ENCODE measurements around the gene MYLK3. TPM values are rescaled to one million over a fixed set of nuclear protein-coding genes. Genes with fewer than 3 reads are reported as not detected.

Gene MYLK3
- total and polyA plus RNA-seq, 7 donors: 1.4 to 41.1 (median 13.2) TPM

- Histone ChIP-seq H3K4me3 (peak overlapping the region; percentile 47), H3K4me1 (peaks cover 19% of the 10 kb centered on the region), H3K36me3 (ENCODE audit: insufficient read depth in 1 of 2, low read depth in 1 of 2) (no peaks in the 10 kb centered on the region), H3K27me3 (ENCODE audit: insufficient read depth in 3 of 3, low read length in 2 of 3) (no peaks in the 10 kb centered on the region), H3K9me3 (no peaks in the 10 kb centered on the region), H3K27ac (peak overlapping the region; percentile 83)
- DNase-seq (no peak), ATAC-seq (peak; percentile 48 to 71 (median 63))
- 39 to 63% (median 52%) methylated on average over 11 of the region's 11 CpGs for WGBS, 3 donors
- no peak for TF ChIP-seq CTCF (IDR thresholded peaks at IDR 0.05)
- intact Hi-C loops (cut with DNase I): loop anchor here in 1 of 2 donors (5.0 kb wide), 1 partner anchor 46 kb away; no protein-coding TSS in a partner anchor
Measured at GRCh38 chr16:46756772-46757171, 8.6 kb upstream of the MYLK3 start.

GRCh38 chr16:46753015-46753414 lies 4.9 kb upstream of the MYLK3 start:
- Histone ChIP-seq H3K4me1 (peaks cover 32% of the 10 kb centered on the region), H3K9me3 (no peaks in the 10 kb centered on the region), H3K36me3 (ENCODE audit: insufficient read depth in 1 of 2, low read depth in 1 of 2) (no peaks in the 10 kb centered on the region), H3K27me3 (ENCODE audit: insufficient read depth in 3 of 3, low read length in 2 of 3) (no peaks in the 10 kb centered on the region), H3K27ac (no peak overlapping the region), H3K4me3 (no peak overlapping the region)
- ATAC-seq: no peak
- no peak for TF ChIP-seq CTCF (IDR thresholded peaks at IDR 0.05)
- DNase-seq: no peak
- intact Hi-C loops (cut with DNase I): no loop called here
- WGBS, 3 donors: 74 to 82% (median 75%) methylated on average over 5 of the region's 5 CpGs

DNA sequence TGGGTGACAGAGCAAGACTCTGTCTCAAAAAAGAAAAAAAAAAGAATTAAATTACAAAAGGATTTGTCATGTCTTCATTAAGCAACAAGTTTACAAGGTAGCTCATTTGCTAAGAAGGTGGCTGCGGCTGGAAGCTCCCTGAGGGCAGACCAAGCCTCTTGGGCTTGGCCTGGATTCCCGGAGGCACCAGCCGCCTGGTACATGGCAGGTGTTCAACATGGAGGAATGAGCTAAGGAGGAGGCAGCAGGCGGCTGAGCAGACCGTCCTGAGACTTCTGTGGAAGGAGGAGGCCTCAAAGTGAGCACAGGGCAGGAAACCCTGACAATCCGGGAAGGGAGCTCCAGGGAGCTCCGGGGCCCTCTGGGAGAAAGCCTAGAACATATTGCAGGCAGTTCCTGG lies 3.2 kb upstream of the MYLK3 start:
- DNase-seq: no peak
- 65 to 75% (median 66%) methylated on average over 7 of the region's 7 CpGs for WGBS, 3 donors
- intact Hi-C loops (cut with DNase I): no loop called here
- H3K9me3 ChIP-seq: no peaks in the 10 kb centered on the region
- H3K4me1 ChIP-seq: peaks cover 24% of the 10 kb centered on the region
- H3K27me3 ChIP-seq (ENCODE audit: insufficient read depth in 3 of 3, low read length in 2 of 3): no peaks in the 10 kb centered on the region
- TF ChIP-seq CTCF (IDR thresholded peaks at IDR 0.05): no peak
- H3K27ac ChIP-seq: no peak overlapping the region
- H3K4me3 ChIP-seq: no peak overlapping the region
- ATAC-seq: no peak
- H3K36me3 ChIP-seq (ENCODE audit: insufficient read depth in 1 of 2, low read depth in 1 of 2): no peaks in the 10 kb centered on the region

- no peak for TF ChIP-seq CTCF (IDR thresholded peaks at IDR 0.05)
- no peaks in the 10 kb centered on the region for H3K27me3 ChIP-seq (ENCODE audit: insufficient read depth in 3 of 3, low read length in 2 of 3)
- peak overlapping the region; percentile 22 for H3K4me3 ChIP-seq
- ATAC-seq (peak; percentile 75 to 88 (median 86)), DNase-seq (peak; percentile 75 to 92)
- no peaks in the 10 kb centered on the region for H3K36me3 ChIP-seq (ENCODE audit: insufficient read depth in 1 of 2, low read depth in 1 of 2)
- WGBS, 3 donors: 62 to 64% (median 63%) methylated on average over 20 of the region's 20 CpGs
- H3K4me1 ChIP-seq: peaks cover 28% of the 10 kb centered on the region
- intact Hi-C loops (cut with DNase I): no loop called here
- peak overlapping the region; percentile 76 for H3K27ac ChIP-seq
- H3K9me3 ChIP-seq: no peaks in the 10 kb centered on the region
Measured at GRCh38 chr16:46748775-46749705, 896 bp upstream of the MYLK3 start.
